ENCODE measurements around the gene GREB1.

DNA sequence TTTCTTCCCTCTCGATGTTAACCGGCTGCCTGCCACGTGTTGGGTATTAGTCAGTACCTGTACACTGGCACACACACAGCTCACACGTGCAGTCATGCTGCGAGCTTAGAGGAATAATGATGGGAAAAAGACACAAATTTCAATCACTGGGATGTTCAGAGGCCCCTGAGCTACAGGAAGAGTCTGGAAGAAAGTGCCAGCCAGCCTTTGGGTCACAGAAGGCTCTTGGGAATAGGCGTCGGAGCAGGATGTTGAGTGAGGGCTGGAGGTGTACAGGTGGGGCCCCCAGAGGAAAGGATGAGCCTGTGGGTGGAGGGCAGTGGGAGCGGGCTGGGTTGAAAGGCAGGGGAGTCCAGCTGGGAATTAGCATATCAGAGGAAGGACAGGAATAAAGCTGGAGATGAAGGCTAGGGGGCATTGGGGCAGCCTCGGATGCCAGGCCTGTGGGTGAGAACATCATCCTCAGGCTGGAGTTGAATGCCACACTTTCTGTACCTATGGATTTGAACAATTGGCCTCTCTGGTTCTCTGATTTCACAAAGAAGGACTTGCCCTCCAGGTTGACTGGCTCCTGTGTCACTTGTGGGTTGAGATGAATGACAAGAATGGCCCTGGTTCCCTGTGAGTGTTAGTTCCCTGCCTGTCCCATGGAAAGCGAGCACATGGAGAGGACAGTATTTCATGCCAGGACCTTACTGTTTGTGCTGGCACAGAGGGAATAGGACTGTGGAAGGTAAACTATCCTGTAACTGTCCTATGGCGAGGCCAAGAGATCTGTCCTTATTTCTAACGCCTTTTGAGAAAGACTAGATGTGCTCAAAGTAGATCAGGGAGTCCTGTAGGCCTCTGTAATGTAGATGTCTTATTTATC, 40.6 kb downstream of the GREB1 start:
- TF ChIP-seq, protein P1, sequence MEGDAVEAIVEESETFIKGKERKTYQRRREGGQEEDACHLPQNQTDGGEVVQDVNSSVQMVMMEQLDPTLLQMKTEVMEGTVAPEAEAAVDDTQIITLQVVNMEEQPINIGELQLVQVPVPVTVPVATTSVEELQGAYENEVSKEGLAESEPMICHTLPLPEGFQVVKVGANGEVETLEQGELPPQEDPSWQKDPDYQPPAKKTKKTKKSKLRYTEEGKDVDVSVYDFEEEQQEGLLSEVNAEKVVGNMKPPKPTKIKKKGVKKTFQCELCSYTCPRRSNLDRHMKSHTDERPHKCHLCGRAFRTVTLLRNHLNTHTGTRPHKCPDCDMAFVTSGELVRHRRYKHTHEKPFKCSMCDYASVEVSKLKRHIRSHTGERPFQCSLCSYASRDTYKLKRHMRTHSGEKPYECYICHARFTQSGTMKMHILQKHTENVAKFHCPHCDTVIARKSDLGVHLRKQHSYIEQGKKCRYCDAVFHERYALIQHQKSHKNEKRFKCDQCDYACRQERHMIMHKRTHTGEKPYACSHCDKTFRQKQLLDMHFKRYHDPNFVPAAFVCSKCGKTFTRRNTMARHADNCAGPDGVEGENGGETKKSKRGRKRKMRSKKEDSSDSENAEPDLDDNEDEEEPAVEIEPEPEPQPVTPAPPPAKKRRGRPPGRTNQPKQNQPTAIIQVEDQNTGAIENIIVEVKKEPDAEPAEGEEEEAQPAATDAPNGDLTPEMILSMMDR (IDR thresholded peaks at IDR 0.05): no peak
- no peak for TF ChIP-seq POLR2A (IDR thresholded peaks at IDR 0.05)
